HCT116 (cell line): Measurements from ENCODE around the gene FNDC1. TPM values are rescaled to one million over a fixed set of nuclear protein-coding genes. Genes with fewer than 3 reads are reported as not detected.

ENCODE experiments used
- ATAC-seq: fragments of 200-7000 bp; cut with Tn5 transposase; 2 replicates; pipeline ENCODE4 v1.9.1; 2020; ENCODE audit warnings: mild to moderate bottlenecking, moderate library complexity
- BruUV-seq: library from RNA; stranded (reverse); fragments of 400-500 nt; replicated peaks from 2 replicates; lab custom pipeline; 2021; lab: Mats Ljungman, UMichigan
- CTCF ChIA-PET: fragments of 300-600 bp; sonication (Branson Sonifier 250); formaldehyde crosslinking; loops from one replicate; lab custom pipeline; 2021; ENCODE audit warnings: antibody characterized with exemption; lab: Charles Lee
- POLR2A ChIA-PET: fragments of 300-600, 350-600 bp; sonication (Branson Sonifier 250); formaldehyde crosslinking; loops from one replicate; lab custom pipeline; 2021; ENCODE audit warnings: antibody characterized with exemption; lab: Charles Lee
- RAD21 ChIA-PET, 2 experiments: fragments of 300-600 bp; sonication (Branson Sonifier 250); formaldehyde crosslinking; loops; one replicate each; lab custom pipeline; 2023; ENCODE audit warnings: low total read pairs in 2 of 2; ENCODE audit not compliant: uncharacterized antibody in 2 of 2, unreplicated experiment in 2 of 2, low non-redundant PET in 1 of 2; lab: Charles Lee
- DNase-seq: peaks from one replicate; pipeline ENCODE4 v3.0.0-alpha.2; 2010; ENCODE audit warnings: low read depth, low spot score
- H2AFZ ChIP-seq: fragments of 200-600 bp; shearing (Covaris generic), sonication (generic); 2 replicates; pipeline ENCODE4 v1.6.1; 2017; ENCODE audit warnings: low read depth, mixed run types, mixed read lengths, antibody characterized with exemption, low read length; ENCODE audit not compliant: poor library complexity, severe bottlenecking
- H3K27ac ChIP-seq: 2 replicates; pipeline ENCODE4 v1.5.1; 2012; ENCODE audit warnings: low read depth, low read length
- H3K27me3 ChIP-seq: fragments of 200-600 bp; sonication (generic); 2 replicates; pipeline ENCODE4 v1.6.1; 2016; ENCODE audit warnings: mixed run types, low read length, mixed read lengths; ENCODE audit not compliant: insufficient read depth
- H3K36me3 ChIP-seq, 2 experiments: fragments of 200-500 bp in 1 of 2; fragments of 200-600 bp in 1 of 2; sonication (Bioruptor generic) in 1 of 2; sonication (generic) in 1 of 2; 2 replicates each; pipeline versions ENCODE4 v1.5.1 to v1.6.1; 2014 to 2016; ENCODE audit warnings: low read length in 2 of 2, inconsistent platforms in 1 of 2, mixed read lengths in 1 of 2, mixed run types in 1 of 2; ENCODE audit not compliant: insufficient read depth in 2 of 2, control insufficient read depth in 1 of 2
- H3K4me1 ChIP-seq, 2 experiments: fragments of 200-600 bp in 1 of 2; sonication (generic) in 1 of 2; 2 replicates each; pipeline versions ENCODE4 v1.5.1 to v1.6.1; 2012 to 2017; ENCODE audit warnings: low read length in 2 of 2, inconsistent platforms in 1 of 2, mild to moderate bottlenecking in 1 of 2, mixed read lengths in 1 of 2, mixed run types in 1 of 2, moderate library complexity in 1 of 2; ENCODE audit not compliant: insufficient read depth in 2 of 2, control insufficient read depth in 1 of 2
- H3K4me2 ChIP-seq: fragments of 200-600 bp; sonication (generic); 2 replicates; pipeline ENCODE4 v1.6.1; 2017; ENCODE audit warnings: mixed run types, low read length, mixed read lengths
- H3K4me3 ChIP-seq, 2 experiments: fragments of 200-600 bp in 1 of 2; sonication (generic) in 1 of 2; replicated peaks in 1 of 2; 2 replicates each; pipeline ENCODE4 v1.5.1; 2011 to 2016; ENCODE audit warnings: low read length in 2 of 2, control low read depth in 1 of 2, low read depth in 1 of 2, mild to moderate bottlenecking in 1 of 2, mixed read lengths in 1 of 2, mixed run types in 1 of 2
- H3K79me2 ChIP-seq: fragments of 200-600 bp; sonication (generic); 2 replicates; pipeline ENCODE4 v1.6.1; 2017; ENCODE audit warnings: mild to moderate bottlenecking, mixed run types, low read length, moderate library complexity, mixed read lengths; ENCODE audit not compliant: insufficient read depth
- H3K9ac ChIP-seq: fragments of 200-600 bp; sonication (generic); 2 replicates; pipeline ENCODE4 v1.6.1; 2016; ENCODE audit warnings: low read length, mixed read lengths
- H3K9me2 ChIP-seq: fragments of 200-600 bp; sonication (generic), shearing (Covaris generic); 2 replicates; pipeline ENCODE4 v1.6.1; 2017; ENCODE audit warnings: mixed run types, mild to moderate bottlenecking, moderate library complexity; ENCODE audit not compliant: insufficient read depth
- H3K9me3 ChIP-seq, 2 experiments: fragments of 200-500 bp in 1 of 2; fragments of 200-600 bp in 1 of 2; sonication (Bioruptor generic) in 1 of 2; sonication (generic) in 1 of 2; 2 replicates each; pipeline ENCODE4 v1.6.1; 2014 to 2017; ENCODE audit warnings: low read length in 2 of 2, mixed read lengths in 2 of 2, inconsistent platforms in 1 of 2, low read depth in 1 of 2, mild to moderate bottlenecking in 1 of 2, mixed run types in 1 of 2, moderate library complexity in 1 of 2; ENCODE audit not compliant: control insufficient read depth in 1 of 2, insufficient read depth in 1 of 2
- H4K20me1 ChIP-seq: fragments of 200-600 bp; sonication (generic), shearing (Covaris generic); 2 replicates; pipeline ENCODE4 v1.6.1; 2017; ENCODE audit warnings: mixed run types, mild to moderate bottlenecking, moderate library complexity; ENCODE audit not compliant: insufficient read depth
- ATF3 ChIP-seq: IDR thresholded peaks from 2 replicates; pipeline ENCODE4 v1.6.1; 2012
- CEBPB ChIP-seq: IDR thresholded peaks from 2 replicates; pipeline ENCODE4 v1.6.1; 2012; ENCODE audit warnings: low read depth
- EGR1 ChIP-seq: IDR thresholded peaks from 2 replicates; pipeline ENCODE4 v1.6.1; 2012; ENCODE audit warnings: low read depth
- EZH2phosphoT487 ChIP-seq: fragments of 200-600 bp; IDR thresholded peaks from 2 replicates; pipeline ENCODE4 v1.6.1; 2018; ENCODE audit warnings: antibody characterized with exemption, borderline replicate concordance
- POLR2AphosphoS5 ChIP-seq: IDR thresholded peaks from 2 replicates; pipeline ENCODE4 v1.6.1; 2011; ENCODE audit warnings: mild to moderate bottlenecking, low read depth, low read length, moderate library complexity
- RAD21 ChIP-seq: IDR thresholded peaks from 2 replicates; pipeline ENCODE4 v1.6.1; 2012; ENCODE audit warnings: low read depth, mild to moderate bottlenecking
- REST ChIP-seq: IDR thresholded peaks from 2 replicates; pipeline ENCODE4 v1.6.1; 2012; ENCODE audit warnings: low read depth
- SP1 ChIP-seq: IDR thresholded peaks from 2 replicates; pipeline ENCODE4 v1.6.1; 2012; ENCODE audit warnings: low read depth
- SRF ChIP-seq: IDR thresholded peaks from 2 replicates; pipeline ENCODE4 v1.6.1; 2012; ENCODE audit warnings: low read depth
- TCF7L2 ChIP-seq: IDR thresholded peaks from 2 replicates; pipeline ENCODE4 v1.7.0; 2011; ENCODE audit warnings: borderline replicate concordance, inconsistent platforms; ENCODE audit not compliant: insufficient read depth, insufficient read length; ENCODE audit errors: extremely low read depth
- YY1 ChIP-seq: IDR thresholded peaks from 2 replicates; pipeline ENCODE4 v1.6.1; 2011; ENCODE audit warnings: low read length, low read depth, moderate library complexity, mild to moderate bottlenecking; ENCODE audit not compliant: insufficient replicate concordance; ENCODE audit errors: extremely low read depth
- ZFX ChIP-seq: fragments of 450-650 bp; IDR thresholded peaks from 2 replicates; pipeline ENCODE4 v1.6.1; 2017
- ZNF274 ChIP-seq: fragments of 200-500 bp; sonication (Bioruptor generic); IDR thresholded peaks from 2 replicates; pipeline ENCODE4 v1.6.1; 2014; ENCODE audit warnings: mild to moderate bottlenecking, low read depth, low read length, inconsistent platforms
- intact Hi-C: fragments of 100-400 bp; cut with micrococcal nuclease; formaldehyde crosslinking; loops from 2 replicates; pipeline ENCODE4 v1.10.0; 2022
- total RNA-seq: library from RNA; stranded (reverse); gene quantifications from one replicate; pipeline ENCODE4 v1.2.1, GENCODE V29; 2021; ENCODE audit not compliant: unreplicated experiment

Gene FNDC1
- total RNA-seq, 1 experiment from 2014 or later: 0.07 TPM

- Histone ChIP-seq H3K9me2 (no peaks in the 10 kb centered on the region), H4K20me1 (no peaks in the 10 kb centered on the region), H3K4me1 (no peaks in the 10 kb centered on the region), H3K27me3 (peaks cover 30% of the 10 kb centered on the region), H3K79me2 (no peaks in the 10 kb centered on the region), H3K9me3 (no peaks in the 10 kb centered on the region), H3K4me3 (no peak overlapping the region), H3K4me2 (no peak overlapping the region), H3K27ac (no peak overlapping the region), H3K9ac (no peak overlapping the region), H2AFZ (no peak overlapping the region), H3K36me3 (no peaks in the 10 kb centered on the region)
- DNase-seq (no peak), ATAC-seq (no peak)
- BruUV-seq: no TSS peak
- ChIA-PET POLR2A (no interaction called here), RAD21 (no interaction called here), CTCF (interaction anchor here (1.0 kb wide), 1 partner anchor 20 kb away, joined by 3 read pairs; no protein-coding TSS in a partner anchor)
- TF ChIP-seq SRF (no peak), ZNF274 (no peak), YY1 (no peak), ATF3 (no peak), POLR2AphosphoS5 (no peak), RAD21 (no peak), EZH2phosphoT487 (no peak), SP1 (no peak), REST (no peak), EGR1 (no peak), CEBPB (no peak), ZFX (no peak), TCF7L2 (no peak)
- intact Hi-C loops: no loop called here
Observed at GRCh38 chr6:159232751-159233150, 63.6 kb downstream of the FNDC1 start.
